Measurements from ENCODE around the gene COL6A3. TPM values are rescaled to one million over a fixed set of nuclear protein-coding genes. Genes with fewer than 3 reads are reported as not detected.

Gene COL6A3
- total and polyA plus RNA-seq, 9 of the 15 experiments (the other 6 are each of a cell fraction or from before 2014, with no cell fraction given) = 0.07 to 4.1 (median 1.5) TPM

DNA sequence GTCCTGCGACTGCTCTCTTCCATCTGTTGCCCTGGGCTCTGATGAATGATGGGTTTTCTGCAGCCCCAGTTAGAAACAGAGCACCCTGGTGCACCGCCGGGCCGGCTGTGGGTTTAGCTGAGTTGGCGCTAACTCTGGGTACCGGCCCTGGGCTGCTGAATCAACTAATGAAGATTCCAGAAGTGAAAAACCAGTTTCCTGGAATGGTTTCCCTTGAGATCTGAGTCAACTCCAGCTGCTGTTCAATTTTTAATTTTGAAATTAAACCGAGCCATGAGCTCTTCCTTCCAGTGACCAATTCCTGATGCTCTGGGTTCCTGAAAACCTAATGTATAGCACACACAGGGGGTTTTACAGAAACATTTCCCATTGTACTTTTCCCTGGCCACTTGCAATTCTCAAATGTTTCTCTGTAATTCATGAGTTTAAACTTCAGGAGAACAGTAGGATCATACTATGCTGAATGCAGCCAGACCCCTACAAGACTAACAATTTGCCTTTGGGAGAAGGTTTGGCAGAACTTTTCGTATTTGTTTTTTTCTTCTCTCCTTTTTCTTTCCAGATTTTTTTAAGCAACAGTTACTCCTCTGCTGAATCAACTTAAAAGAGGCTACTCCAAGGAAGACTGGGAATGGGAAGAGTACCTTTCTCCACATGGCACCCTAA is 5.5 kb downstream of the COL6A3 start (continued):
- TF ChIP-seq, protein P1, sequence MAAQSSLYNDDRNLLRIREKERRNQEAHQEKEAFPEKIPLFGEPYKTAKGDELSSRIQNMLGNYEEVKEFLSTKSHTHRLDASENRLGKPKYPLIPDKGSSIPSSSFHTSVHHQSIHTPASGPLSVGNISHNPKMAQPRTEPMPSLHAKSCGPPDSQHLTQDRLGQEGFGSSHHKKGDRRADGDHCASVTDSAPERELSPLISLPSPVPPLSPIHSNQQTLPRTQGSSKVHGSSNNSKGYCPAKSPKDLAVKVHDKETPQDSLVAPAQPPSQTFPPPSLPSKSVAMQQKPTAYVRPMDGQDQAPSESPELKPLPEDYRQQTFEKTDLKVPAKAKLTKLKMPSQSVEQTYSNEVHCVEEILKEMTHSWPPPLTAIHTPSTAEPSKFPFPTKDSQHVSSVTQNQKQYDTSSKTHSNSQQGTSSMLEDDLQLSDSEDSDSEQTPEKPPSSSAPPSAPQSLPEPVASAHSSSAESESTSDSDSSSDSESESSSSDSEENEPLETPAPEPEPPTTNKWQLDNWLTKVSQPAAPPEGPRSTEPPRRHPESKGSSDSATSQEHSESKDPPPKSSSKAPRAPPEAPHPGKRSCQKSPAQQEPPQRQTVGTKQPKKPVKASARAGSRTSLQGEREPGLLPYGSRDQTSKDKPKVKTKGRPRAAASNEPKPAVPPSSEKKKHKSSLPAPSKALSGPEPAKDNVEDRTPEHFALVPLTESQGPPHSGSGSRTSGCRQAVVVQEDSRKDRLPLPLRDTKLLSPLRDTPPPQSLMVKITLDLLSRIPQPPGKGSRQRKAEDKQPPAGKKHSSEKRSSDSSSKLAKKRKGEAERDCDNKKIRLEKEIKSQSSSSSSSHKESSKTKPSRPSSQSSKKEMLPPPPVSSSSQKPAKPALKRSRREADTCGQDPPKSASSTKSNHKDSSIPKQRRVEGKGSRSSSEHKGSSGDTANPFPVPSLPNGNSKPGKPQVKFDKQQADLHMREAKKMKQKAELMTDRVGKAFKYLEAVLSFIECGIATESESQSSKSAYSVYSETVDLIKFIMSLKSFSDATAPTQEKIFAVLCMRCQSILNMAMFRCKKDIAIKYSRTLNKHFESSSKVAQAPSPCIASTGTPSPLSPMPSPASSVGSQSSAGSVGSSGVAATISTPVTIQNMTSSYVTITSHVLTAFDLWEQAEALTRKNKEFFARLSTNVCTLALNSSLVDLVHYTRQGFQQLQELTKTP (IDR thresholded peaks at IDR 0.05; ENCODE audit: low read depth in 1 of 2, partially characterized antibody in 2 of 2) = no peak
- TF ChIP-seq, protein P2, sequence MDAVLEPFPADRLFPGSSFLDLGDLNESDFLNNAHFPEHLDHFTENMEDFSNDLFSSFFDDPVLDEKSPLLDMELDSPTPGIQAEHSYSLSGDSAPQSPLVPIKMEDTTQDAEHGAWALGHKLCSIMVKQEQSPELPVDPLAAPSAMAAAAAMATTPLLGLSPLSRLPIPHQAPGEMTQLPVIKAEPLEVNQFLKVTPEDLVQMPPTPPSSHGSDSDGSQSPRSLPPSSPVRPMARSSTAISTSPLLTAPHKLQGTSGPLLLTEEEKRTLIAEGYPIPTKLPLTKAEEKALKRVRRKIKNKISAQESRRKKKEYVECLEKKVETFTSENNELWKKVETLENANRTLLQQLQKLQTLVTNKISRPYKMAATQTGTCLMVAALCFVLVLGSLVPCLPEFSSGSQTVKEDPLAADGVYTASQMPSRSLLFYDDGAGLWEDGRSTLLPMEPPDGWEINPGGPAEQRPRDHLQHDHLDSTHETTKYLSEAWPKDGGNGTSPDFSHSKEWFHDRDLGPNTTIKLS (IDR thresholded peaks at IDR 0.05; ENCODE audit: borderline replicate concordance, low read depth) = no peak
- TF ChIP-seq, protein P3, sequence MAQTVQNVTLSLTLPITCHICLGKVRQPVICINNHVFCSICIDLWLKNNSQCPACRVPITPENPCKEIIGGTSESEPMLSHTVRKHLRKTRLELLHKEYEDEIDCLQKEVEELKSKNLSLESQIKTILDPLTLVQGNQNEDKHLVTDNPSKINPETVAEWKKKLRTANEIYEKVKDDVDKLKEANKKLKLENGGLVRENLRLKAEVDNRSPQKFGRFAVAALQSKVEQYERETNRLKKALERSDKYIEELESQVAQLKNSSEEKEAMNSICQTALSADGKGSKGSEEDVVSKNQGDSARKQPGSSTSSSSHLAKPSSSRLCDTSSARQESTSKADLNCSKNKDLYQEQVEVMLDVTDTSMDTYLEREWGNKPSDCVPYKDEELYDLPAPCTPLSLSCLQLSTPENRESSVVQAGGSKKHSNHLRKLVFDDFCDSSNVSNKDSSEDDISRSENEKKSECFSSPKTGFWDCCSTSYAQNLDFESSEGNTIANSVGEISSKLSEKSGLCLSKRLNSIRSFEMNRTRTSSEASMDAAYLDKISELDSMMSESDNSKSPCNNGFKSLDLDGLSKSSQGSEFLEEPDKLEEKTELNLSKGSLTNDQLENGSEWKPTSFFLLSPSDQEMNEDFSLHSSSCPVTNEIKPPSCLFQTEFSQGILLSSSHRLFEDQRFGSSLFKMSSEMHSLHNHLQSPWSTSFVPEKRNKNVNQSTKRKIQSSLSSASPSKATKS (CRISPR knock-in tag; IDR thresholded peaks at IDR 0.05) = no peak
- TF ChIP-seq SMARCA4 (IDR thresholded peaks at IDR 0.05) (no peak), MCM5 (IDR thresholded peaks at IDR 0.05; ENCODE audit: low read depth) (no peak)
- TF ChIP-seq, protein P4, sequence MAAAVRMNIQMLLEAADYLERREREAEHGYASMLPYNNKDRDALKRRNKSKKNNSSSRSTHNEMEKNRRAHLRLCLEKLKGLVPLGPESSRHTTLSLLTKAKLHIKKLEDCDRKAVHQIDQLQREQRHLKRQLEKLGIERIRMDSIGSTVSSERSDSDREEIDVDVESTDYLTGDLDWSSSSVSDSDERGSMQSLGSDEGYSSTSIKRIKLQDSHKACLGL (CRISPR knock-in tag; IDR thresholded peaks at IDR 0.05; ENCODE audit: borderline replicate concordance, poor library complexity, severe bottlenecking) = no peak

Data from K562 (cell line).